ENCODE data around the gene CARD11.

GRCh38 chr7:2952316-2952715, 91.4 kb downstream of the CARD11 start:
- TF ChIP-seq, protein P1, sequence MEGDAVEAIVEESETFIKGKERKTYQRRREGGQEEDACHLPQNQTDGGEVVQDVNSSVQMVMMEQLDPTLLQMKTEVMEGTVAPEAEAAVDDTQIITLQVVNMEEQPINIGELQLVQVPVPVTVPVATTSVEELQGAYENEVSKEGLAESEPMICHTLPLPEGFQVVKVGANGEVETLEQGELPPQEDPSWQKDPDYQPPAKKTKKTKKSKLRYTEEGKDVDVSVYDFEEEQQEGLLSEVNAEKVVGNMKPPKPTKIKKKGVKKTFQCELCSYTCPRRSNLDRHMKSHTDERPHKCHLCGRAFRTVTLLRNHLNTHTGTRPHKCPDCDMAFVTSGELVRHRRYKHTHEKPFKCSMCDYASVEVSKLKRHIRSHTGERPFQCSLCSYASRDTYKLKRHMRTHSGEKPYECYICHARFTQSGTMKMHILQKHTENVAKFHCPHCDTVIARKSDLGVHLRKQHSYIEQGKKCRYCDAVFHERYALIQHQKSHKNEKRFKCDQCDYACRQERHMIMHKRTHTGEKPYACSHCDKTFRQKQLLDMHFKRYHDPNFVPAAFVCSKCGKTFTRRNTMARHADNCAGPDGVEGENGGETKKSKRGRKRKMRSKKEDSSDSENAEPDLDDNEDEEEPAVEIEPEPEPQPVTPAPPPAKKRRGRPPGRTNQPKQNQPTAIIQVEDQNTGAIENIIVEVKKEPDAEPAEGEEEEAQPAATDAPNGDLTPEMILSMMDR (IDR thresholded peaks at IDR 0.05) = no peak
- TF ChIP-seq POLR2A (IDR thresholded peaks at IDR 0.05) = no peak

Data from testis (tissue), 2 donors.